Prostate gland (tissue), 2 donors: ENCODE measurements around the gene HERC3. TPM values are rescaled to one million over a fixed set of nuclear protein-coding genes. Genes with fewer than 3 reads are reported as not detected.

Source experiments
- DNase-seq: peaks from one replicate; pipeline ENCODE4 v3.0.0-alpha.2; 2019; ENCODE audit warnings: low spot score
- H3K27ac ChIP-seq, 2 donors: fragments of 200-600 bp; sonication (generic); 2 replicates each; pipeline ENCODE4 v1.5.1; 2017 to 2019
- H3K27me3 ChIP-seq: fragments of 200-600 bp; sonication (generic); replicated peaks from 2 replicates; pipeline ENCODE4 v1.5.1; 2019; ENCODE audit not compliant: insufficient read depth
- H3K36me3 ChIP-seq, 2 donors: fragments of 200-600 bp; sonication (generic); 1 replicate in 1 of 2; 2 replicates in 1 of 2; pipeline versions ENCODE4 v1.5.1 to v1.8.1; 2017 to 2019
- H3K4me1 ChIP-seq: fragments of 200-600 bp; sonication (generic); replicated peaks from 2 replicates; pipeline ENCODE4 v1.5.1; 2019
- H3K4me3 ChIP-seq, 2 donors: fragments of 200-600 bp; sonication (generic); 2 replicates each; pipeline ENCODE4 v1.5.1; 2017 to 2019
- H3K9me3 ChIP-seq: fragments of 200-600 bp; sonication (generic); 2 replicates; pipeline ENCODE4 v1.5.1; 2017
- CTCF ChIP-seq, 4 experiments: fragments of 200-600 bp in 2 of 4; fragments of 450-650 bp in 2 of 4; sonication (generic) in 2 of 4; IDR thresholded peaks; 1 replicate in 3 of 4; 2 replicates in 1 of 4; pipeline ENCODE4 v1.5.1; 2016 to 2019; ENCODE audit warnings: antibody characterized with exemption in 4 of 4, mild to moderate bottlenecking in 2 of 4, moderate library complexity in 2 of 4
- POLR2A ChIP-seq: fragments of 450-650 bp; IDR thresholded peaks from one replicate; pipeline ENCODE4 v1.6.1; 2016; ENCODE audit warnings: antibody characterized with exemption, mild to moderate bottlenecking
- POLR2AphosphoS5 ChIP-seq: sonication (generic); formaldehyde crosslinking; IDR thresholded peaks from one replicate; pipeline ENCODE4 v1.6.1; 2017; ENCODE audit warnings: antibody characterized with exemption
- WGBS: methylation state at CpG from one replicate; pipeline ENCODE4 v1.1.5; 2018; 5-methylcytosine and 5-hydroxymethylcytosine counted together
- intact Hi-C: fragments of 100-400 bp; cut with DNase I; formaldehyde crosslinking; loops from one replicate; pipeline ENCODE4 v1.14.2; 2022
- total RNA-seq, 2 donors: library from RNA; depleted of rRNA; stranded (reverse); fragments of >200 nt; gene quantifications; one replicate each; pipeline ENCODE4 v1.1.0, GENCODE V29; 2016

The HERC3 gene
- total RNA-seq, 2 donors from 2014 or later: 36.5 to 42.2 TPM

GRCh38 chr4:88659890-88660208 lies 67.6 kb downstream of the HERC3 start:
- H3K36me3 ChIP-seq: no peaks in the 10 kb centered on the region
- TF ChIP-seq POLR2A (no peak), POLR2AphosphoS5 (no peak), CTCF (IDR thresholded peaks at IDR 0.05) (no peak)
- intact Hi-C loops: loop anchor here (1.0 to 2.0 kb wide), 2 partner anchors 121 to 129 kb away; no protein-coding TSS in a partner anchor
- no peak overlapping the region for H3K4me3 ChIP-seq
- H3K9me3 ChIP-seq: no peaks in the 10 kb centered on the region
- no peaks in the 10 kb centered on the region for H3K27me3 ChIP-seq
- peaks cover 4% of the 10 kb centered on the region for H3K4me1 ChIP-seq
- H3K27ac ChIP-seq: no peak overlapping the region
- DNase-seq: no peak

DNA sequence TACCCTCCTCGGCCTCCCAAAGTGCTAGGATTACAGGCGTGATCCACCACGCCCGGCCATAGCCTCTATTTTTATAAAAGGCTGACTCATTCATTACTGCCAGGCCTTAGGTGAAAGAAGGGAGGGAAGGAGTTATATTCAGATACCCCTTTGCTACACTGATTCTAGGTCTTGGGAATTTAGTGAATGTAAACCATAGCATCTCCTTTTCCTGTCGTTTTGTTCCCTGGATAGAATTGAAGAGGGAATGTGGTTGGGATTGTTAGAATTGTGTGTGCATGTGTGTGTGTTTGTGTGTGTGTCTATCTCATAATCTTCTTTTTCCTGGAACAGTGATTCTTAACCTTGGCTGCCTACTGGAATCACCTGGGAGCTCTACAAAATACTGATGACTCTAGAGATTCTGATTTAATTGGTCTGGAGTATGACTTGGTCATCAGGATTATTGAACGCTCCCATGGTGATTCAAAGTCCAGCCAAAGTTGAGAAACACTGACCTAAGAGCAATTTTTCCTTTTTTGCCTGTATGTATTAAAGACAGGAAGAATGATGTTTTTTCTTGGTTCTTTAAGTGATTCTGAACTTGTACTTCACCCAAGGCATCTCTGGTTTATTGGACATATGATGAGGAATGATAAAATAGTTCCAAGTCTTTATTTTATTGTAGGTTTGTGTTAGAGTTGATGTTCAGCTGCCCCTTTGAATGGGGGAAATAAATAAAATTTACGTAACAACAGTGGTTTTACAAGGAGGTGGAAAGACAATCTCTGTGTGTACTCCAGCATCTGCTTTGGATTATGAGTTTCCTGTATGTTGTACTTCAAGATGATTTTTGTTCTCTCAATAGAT lies 68.4 kb downstream of the HERC3 start:
- no peaks in the 10 kb centered on the region for H3K27me3 ChIP-seq
- H3K36me3 ChIP-seq: no peaks in the 10 kb centered on the region
- H3K4me3 ChIP-seq: no peak overlapping the region
- peaks cover 4% of the 10 kb centered on the region for H3K4me1 ChIP-seq
- WGBS: 74% methylated on average over 7 of the region's 7 CpGs
- intact Hi-C loops: no loop called here
- no peak for DNase-seq
- H3K27ac ChIP-seq: no peak overlapping the region
- H3K9me3 ChIP-seq: no peaks in the 10 kb centered on the region
- no peak for TF ChIP-seq CTCF (IDR thresholded peaks at IDR 0.05)
- TF ChIP-seq POLR2A: no peak
- no peak for TF ChIP-seq POLR2AphosphoS5

- no peaks in the 10 kb centered on the region for H3K27me3 ChIP-seq
- H3K4me1 ChIP-seq: peaks cover 4% of the 10 kb centered on the region
- H3K27ac ChIP-seq: no peak overlapping the region
- TF ChIP-seq POLR2A: no peak
- no peak for TF ChIP-seq POLR2AphosphoS5
- TF ChIP-seq CTCF (IDR thresholded peaks at IDR 0.05): no peak
- H3K36me3 ChIP-seq: no peaks in the 10 kb centered on the region
- DNase-seq: no peak
- H3K9me3 ChIP-seq: no peaks in the 10 kb centered on the region
- no peak overlapping the region for H3K4me3 ChIP-seq
- 70% methylated on average over 2 of the region's 2 CpGs for WGBS
- intact Hi-C loops: no loop called here
Observed at GRCh38 chr4:88661739-88662138, 69.5 kb downstream of the HERC3 start.

DNA sequence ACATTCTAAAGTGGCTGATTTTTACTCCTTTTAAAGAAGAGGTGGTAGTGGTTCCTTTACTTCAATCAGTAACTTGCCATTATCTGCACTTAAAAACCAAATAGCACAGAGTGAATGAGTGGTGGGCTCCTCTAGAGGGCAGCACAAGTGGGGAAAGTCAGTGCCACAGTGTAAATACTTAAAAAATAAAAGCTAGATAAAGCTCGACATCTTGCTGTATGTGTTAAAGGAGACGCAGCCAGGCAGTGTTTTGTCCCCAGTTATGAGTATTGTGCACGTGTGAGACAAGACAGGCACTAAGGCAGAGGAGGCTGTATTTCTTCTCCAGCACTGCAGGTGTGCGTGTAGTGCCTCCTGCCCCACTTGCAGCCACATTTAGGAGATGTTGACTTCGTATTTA lies 80.7 kb downstream of the HERC3 start:
- H3K4me3 ChIP-seq: no peak overlapping the region
- 62% methylated on average over 5 of the region's 5 CpGs for WGBS
- no peak overlapping the region for H3K27ac ChIP-seq
- no peaks in the 10 kb centered on the region for H3K4me1 ChIP-seq
- no peaks in the 10 kb centered on the region for H3K9me3 ChIP-seq
- H3K36me3 ChIP-seq: no peaks in the 10 kb centered on the region
- DNase-seq: no peak
- H3K27me3 ChIP-seq: no peaks in the 10 kb centered on the region
- TF ChIP-seq POLR2A (no peak), CTCF (IDR thresholded peaks at IDR 0.05) (peak in 1 of 4 experiments; percentile 13), POLR2AphosphoS5 (no peak)
- intact Hi-C loops: no loop called here

GRCh38 chr4:88673886-88674285 lies 81.6 kb downstream of the HERC3 start:
- WGBS: 88% methylated on average over 2 of the region's 2 CpGs
- no peak for TF ChIP-seq CTCF (IDR thresholded peaks at IDR 0.05)
- TF ChIP-seq POLR2AphosphoS5: no peak
- TF ChIP-seq POLR2A: no peak
- Histone ChIP-seq H3K27ac (no peak overlapping the region), H3K36me3 (no peaks in the 10 kb centered on the region), H3K9me3 (no peaks in the 10 kb centered on the region), H3K4me1 (no peaks in the 10 kb centered on the region), H3K27me3 (no peaks in the 10 kb centered on the region), H3K4me3 (no peak overlapping the region)
- no peak for DNase-seq
- intact Hi-C loops: no loop called here
